NCI-H524 (cell line): ENCODE data around the gene PKNOX1.
"Not testable (repeated sequence)": the region's sequence is repeated elsewhere in the genome, so short reads cannot be mapped to it uniquely, and the experiment has no call there.

Experiments used
- DNase-seq, 2 experiments: peaks; one replicate each; lab custom pipeline; 2025; lab: John Stamatoyannopoulos, UW

PKNOX1 gene

DNA sequence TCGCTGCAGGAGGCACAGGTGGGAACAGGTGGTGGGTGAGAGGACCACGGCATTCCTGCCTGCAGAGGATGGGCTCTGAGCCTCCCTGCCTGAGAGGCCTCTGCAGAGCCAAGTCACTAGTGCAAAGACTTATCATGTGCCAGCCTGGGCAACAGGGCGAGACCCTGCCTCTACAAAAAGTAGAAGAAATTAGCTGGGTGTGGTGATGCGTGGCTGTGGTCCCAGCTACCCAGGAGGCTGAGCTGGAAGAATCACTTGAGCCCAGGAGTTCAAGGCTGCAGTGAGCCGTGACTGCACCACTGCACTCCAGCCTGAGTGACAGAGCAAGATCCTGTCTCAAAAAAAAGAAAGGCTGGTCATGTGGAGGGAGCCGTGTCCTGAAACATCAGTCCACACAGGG is 46.4 kb downstream of the PKNOX1 start:
- DNase-seq: no peak

GRCh38 chr21:43021191-43021590 is 46.8 kb downstream of the PKNOX1 start:
- no peak for DNase-seq

DNA sequence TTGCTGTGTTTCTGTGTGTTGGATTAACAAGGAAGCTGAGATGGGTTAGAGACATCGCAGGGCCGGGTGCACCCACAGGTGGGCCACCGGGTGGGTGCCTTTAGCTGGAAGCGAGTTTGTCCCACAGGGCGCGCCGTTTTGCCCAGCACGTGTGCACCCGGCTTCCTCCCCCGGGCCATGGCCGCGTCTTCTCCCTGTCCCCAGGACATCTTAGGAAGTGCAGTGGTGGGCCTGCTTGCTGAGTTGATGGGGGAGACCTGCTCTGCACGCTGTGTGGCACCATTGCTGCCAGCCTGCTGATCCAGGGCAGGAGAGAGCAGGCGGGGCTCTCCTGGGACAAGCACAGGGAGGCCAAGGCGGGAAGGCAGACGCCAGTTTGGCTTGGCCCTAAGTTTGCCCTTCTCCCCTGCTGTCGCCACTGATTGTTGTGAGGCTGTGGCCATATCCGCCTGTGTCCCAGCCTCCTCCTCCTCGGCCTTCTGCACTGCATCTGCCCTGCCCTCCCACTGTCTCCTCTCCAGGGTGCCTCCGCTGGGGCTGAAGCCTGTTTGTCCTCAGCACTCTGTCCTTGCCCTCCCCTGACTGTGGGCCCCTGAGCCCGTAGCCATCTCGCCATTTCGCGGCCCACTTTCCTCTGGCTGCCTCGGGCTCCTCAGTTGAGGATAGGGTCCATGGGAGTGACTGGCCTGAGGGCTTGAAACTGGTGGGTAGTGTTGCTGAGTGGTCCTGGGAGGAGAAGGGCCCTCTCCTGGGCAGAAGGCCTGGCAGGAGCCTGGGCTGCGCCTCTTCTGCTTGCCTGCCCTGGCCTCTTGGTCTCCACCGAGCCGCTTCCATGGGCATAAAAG is 47.6 kb downstream of the PKNOX1 start:
- DNase-seq: no peak

DNA sequence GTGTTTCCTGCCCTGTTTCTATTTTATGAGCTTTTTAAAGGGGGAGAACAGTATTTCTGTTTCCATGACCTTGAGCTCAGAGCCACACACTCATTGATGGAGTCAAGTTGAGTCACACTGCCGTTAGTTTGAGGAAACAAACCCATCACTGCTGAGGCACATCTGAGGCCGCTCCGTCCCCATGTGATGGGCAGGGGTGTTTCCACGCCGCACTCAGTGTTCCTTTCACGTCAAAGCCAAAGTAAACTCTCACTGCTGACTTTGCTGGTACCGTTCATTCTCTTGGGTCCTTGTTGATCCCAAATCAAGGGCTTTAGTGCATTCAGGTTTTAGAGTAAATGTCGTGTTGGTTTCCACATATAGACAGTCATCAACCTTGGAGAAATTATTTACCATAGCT is 48.8 kb downstream of the PKNOX1 start:
- DNase-seq: no peak

DNA sequence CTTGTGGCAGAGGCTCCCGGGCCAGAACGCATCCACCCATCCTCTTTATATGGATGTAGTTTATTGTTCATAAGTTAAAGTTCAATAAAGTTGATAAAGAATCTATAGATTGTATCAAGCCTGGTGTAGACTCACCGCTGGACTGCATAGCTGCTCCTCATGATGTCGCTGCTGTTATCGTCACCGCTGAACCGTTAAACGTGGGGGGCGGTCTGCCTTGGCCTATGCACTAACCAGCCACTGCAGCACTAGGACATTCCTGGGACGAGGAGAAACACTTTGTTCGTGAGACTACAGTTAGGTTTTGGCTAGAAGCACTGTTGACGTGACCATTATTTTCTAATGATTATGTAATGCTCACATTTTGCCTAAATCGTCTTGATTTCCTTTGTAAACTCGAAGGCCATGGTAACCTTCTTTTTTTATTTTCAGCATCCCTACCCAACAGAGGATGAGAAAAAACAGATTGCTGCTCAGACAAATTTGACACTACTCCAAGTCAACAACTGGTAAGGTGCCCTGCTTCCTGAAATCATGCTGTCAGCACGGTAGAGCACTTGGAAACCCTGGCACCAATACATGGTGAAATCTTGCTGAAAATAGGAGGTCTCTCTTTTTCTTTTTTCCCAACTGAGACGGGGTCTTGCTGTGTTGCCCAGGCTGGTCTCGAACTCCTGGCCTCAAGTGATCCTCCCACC is 50.2 kb downstream of the PKNOX1 start:
- DNase-seq: no peak

GRCh38 chr21:43025636-43026180 is 51.3 kb downstream of the PKNOX1 start:
- no peak for DNase-seq

GRCh38 chr21:43027846-43028731 is 53.7 kb downstream of the PKNOX1 start:
- DNase-seq: no peak

GRCh38 chr21:43029785-43030184 is 55.4 kb downstream of the PKNOX1 start:
- no peak for DNase-seq

- DNase-seq: no peak
These were observed 56.8 kb downstream of the PKNOX1 start for GRCh38 chr21:43031121-43031619.

DNA sequence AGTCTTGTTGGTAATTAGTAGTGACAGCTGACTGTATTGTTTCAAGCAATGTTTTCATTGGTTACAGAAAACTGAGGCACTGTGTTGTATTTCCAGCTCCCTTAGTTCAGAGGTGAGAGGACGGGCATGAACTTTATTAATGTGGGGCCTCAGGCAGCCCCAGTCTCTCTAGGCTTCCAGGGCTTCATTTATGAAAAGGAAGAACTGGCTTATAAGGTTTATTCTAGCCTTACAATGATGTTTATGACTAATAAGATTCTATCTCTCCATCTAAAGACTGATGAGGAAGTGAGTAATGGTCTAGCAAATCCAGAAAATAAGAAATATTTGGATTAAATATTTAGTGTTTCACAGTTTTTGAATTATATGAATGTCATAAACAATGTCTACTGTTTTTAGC is 59.7 kb downstream of the PKNOX1 start:
- DNase-seq: no peak

DNA sequence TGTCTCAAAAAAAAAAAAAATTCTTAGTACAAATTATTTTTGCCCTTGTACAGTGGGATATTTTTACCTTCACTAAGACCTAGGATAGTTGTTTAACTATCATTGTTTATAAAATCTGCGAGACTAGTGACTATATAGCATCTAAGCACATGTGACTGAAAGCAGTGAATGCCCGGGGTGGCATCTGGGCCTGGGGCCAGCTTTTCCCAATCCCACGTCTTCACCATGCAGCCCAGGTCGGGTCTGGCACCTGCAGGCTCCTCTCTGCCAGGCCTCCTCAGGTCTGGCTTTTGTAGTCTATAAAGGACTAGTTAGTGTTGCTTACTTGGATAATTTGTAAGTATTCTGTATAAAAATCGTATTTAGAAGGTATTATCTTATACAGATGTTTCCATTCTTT is 60.5 kb downstream of the PKNOX1 start:
- no peak for DNase-seq

GRCh38 chr21:43036889-43037288 is 62.5 kb downstream of the PKNOX1 start:
- DNase-seq: not testable (repeated sequence)

GRCh38 chr21:43037918-43038658 is 63.7 kb downstream of the PKNOX1 start:
- DNase-seq: not testable (repeated sequence)

DNA sequence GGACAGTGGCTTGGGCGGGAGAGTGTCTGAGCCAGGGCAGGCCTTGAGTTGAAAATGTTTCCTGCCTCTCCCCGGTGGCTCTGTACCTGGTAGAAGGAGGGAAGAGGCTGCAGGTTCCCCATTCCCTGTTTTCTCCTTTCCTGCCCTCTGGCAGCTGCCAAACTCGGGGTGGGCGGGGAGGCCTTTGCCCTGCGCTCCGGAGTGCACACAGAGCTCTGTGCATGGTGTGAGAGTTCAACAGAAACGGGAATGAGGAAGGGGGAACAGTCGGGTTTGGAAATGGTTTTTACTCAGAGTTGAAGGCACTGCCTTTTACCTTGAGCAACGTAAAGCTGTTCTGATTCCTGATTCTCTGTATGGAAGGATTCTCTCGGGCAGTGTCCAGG is 64.3 kb downstream of the PKNOX1 start:
- DNase-seq: not testable (repeated sequence)

- DNase-seq: not testable (repeated sequence)
These were observed 67.8 kb downstream of the PKNOX1 start for GRCh38 chr21:43042169-43042568.

DNA sequence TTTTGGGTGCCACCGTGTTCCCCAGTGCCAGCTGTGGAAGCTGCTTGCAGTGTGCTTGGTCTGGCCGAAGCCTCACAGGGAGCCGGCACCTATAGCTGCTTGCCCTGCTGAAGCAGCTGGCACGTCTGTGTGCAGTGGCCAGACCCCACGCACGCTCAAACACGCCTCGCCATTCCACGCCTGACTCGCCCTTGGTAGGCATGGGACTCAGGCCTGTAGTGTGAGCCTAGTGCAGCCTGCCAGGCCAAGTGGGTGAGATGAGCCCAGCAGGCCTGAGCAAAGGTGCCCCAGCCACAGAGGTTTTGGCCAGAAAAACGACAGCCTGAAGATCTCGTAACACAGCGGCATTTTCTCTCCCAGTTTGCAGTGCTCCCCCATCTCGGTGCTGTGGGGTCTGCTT is 68.9 kb downstream of the PKNOX1 start:
- DNase-seq: not testable (repeated sequence)

DNA sequence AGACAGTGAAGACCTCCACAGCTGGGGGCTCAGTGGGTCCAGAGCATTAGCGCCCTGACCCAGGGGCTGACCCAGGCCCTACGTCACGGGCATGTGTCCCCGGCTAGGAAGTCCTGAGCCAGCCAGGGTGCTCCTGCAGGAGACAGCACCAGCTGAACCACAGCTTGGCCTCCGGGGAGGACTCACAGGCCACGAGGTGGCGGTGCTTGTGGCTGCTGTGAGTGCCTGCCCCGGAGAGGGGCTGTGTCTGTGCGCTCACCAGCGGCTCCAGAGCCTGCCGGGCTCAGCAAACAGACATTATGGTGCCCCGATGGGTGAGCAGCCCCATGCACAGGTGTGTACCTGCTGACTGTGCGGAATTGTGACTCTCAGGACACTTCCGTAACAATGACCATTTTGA is 70.2 kb downstream of the PKNOX1 start:
- DNase-seq: not testable (repeated sequence)

- DNase-seq: not testable (repeated sequence)
These were observed 71.0 kb downstream of the PKNOX1 start for GRCh38 chr21:43045165-43045875.

DNA sequence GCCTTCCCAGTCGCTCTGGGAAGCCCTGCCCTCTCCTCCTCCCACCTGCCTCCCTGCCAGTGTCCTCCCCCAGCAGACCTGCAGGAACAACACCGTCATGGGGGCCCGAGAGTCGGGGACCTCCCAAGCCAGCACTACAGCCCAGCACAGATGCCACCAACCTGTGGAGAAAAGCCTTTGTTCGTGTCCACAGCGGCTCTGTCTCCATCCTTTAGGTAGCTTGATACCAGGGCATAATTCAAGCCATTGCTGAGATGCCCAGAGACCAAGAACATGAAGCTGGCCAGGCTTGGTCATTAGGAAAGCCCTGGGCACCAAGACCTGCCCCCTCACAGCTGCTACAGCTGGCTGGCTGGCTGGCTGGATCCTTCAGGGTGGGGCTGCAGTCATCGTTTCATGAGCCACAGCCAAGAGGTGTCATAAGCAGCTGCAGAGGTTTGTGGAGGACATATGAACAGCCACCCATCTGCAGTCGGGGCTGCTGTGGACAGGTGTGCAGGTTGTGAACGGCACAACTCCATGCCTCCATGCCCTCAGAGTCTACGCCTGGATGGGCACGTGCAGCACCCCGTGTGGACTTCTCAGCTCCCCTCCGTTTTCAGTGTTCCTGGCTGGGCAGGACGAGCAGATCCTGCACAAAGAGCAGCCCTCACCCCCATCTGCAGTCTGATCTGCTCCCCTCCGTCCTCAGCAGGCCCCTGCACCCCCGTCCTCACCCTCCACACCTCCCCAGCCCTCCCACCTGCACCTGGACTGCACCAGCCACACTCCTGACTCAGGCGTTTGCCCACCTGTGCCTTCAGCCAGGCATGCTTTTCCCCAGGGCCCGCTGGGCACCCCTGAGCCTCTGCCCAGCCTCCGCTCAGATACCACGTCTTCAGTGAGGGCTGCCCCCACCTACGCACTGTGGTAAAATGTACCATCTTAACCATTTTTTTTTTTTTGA is 71.8 kb downstream of the PKNOX1 start:
- DNase-seq: not testable (repeated sequence)
